Smooth muscle cell (in vitro differentiated cells): ENCODE data around the gene TMEM171. TPM values are rescaled to one million over a fixed set of nuclear protein-coding genes. Genes with fewer than 3 reads are reported as not detected.

Experiments used
- DNase-seq: peaks from one replicate; lab custom pipeline; 2025; ENCODE audit not compliant: unreplicated experiment; lab: John Stamatoyannopoulos, UW
- H2AFZ ChIP-seq: fragments of 200-600 bp; sonication (generic); 2 replicates; pipeline ENCODE4 v1.6.0; 2016; ENCODE audit warnings: antibody characterized with exemption, low read depth, mild to moderate bottlenecking
- H3F3A ChIP-seq: fragments of 200-600 bp; sonication (generic); 2 replicates; pipeline ENCODE4 v1.6.0; 2017; ENCODE audit warnings: antibody characterized with exemption, low read depth
- H3K27ac ChIP-seq: fragments of 200-600 bp; sonication (generic); 2 replicates; pipeline ENCODE4 v1.5.1; 2016; ENCODE audit warnings: low read depth, mild to moderate bottlenecking
- H3K27me3 ChIP-seq: fragments of 200-600 bp; sonication (generic); 2 replicates; pipeline ENCODE4 v1.6.1; 2016; ENCODE audit warnings: low read depth, mild to moderate bottlenecking
- H3K36me3 ChIP-seq: fragments of 200-600 bp; sonication (generic); 2 replicates; pipeline ENCODE4 v1.5.1; 2016; ENCODE audit warnings: low read depth
- H3K4me1 ChIP-seq: fragments of 200-600 bp; sonication (generic); 2 replicates; pipeline ENCODE4 v1.5.1; 2016; ENCODE audit warnings: low read depth
- H3K4me2 ChIP-seq: fragments of 200-600 bp; sonication (generic); 2 replicates; pipeline ENCODE4 v1.6.0; 2016; ENCODE audit warnings: mild to moderate bottlenecking
- H3K4me3 ChIP-seq: fragments of 200-600 bp; sonication (generic); 2 replicates; pipeline ENCODE4 v1.5.1; 2016; ENCODE audit warnings: mild to moderate bottlenecking
- H3K79me2 ChIP-seq: fragments of 200-600 bp; sonication (generic); 2 replicates; pipeline ENCODE4 v1.6.0; 2016; ENCODE audit warnings: low read depth, mild to moderate bottlenecking
- H3K9ac ChIP-seq: fragments of 200-600 bp; sonication (generic); 2 replicates; pipeline ENCODE4 v1.6.0; 2016; ENCODE audit warnings: low read depth
- H3K9me3 ChIP-seq: fragments of 200-600 bp; sonication (generic); replicated peaks from 2 replicates; pipeline ENCODE4 v1.5.1; 2016; ENCODE audit warnings: low read depth
- H4K20me1 ChIP-seq: fragments of 200-600 bp; sonication (generic); 2 replicates; pipeline ENCODE4 v1.6.0; 2016; ENCODE audit warnings: low read depth
- whole genome bisulfite sequencing: methylation state at CpG from one replicate; pipeline ENCODE4 v1.1.7; 2016; ENCODE audit warnings: low lambda C conversion rate; 5-methylcytosine and 5-hydroxymethylcytosine counted together
- polyA plus RNA-seq: library from polyadenylated mRNA; unstranded; fragments of >200 nt; fragmentation: Nextera tagmentation; extraction: Ambion mirVana; gene quantifications from 2 replicates; pipeline ENCODE4 v1.2.1, GENCODE V29; 2016
- total RNA-seq: library from RNA; depleted of rRNA; stranded (reverse); fragments of >200 nt; gene quantifications from 2 replicates; pipeline ENCODE4 v1.2.3, GENCODE V29; 2014
- TF ChIP-seq, protein P1 (sequence below): fragments of 200-600 bp; sonication (generic); IDR thresholded peaks from 2 replicates; pipeline ENCODE4 v1.5.1; 2017; ENCODE audit warnings: borderline replicate concordance, mild to moderate bottlenecking, antibody characterized with exemption; ENCODE audit not compliant: insufficient read depth, poor library complexity, severe bottlenecking

TMEM171 gene
- total and polyA plus RNA-seq, 2 experiments from 2014 or later, result 0.54 TPM; not detected in 1

DNA sequence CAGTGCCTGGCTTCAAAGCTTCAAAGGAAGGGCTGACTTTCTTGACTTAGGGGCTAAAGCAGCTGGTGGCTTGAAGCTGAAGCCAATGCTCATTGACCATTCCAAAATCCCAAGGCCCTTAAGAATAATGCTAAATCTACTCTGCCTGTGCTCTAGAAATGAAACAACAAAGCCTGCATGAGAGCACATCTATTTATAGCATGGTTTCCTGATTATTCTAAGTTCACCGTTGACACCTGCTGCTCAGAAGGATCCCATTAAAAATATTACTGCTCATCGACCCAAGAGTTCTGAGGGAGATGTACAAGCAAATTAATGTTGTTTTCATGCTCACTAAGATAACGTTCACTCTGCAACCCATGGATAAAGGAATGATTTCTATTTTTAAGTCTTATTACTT is 59.4 kb downstream of the TMEM171 start:
- H3K4me1 ChIP-seq, result no peaks in the 10 kb centered on the region
- no peak for DNase-seq
- no peaks in the 10 kb centered on the region for H3K36me3 ChIP-seq
- H3K4me3 ChIP-seq, result no peak overlapping the region
- H2AFZ ChIP-seq, result no peak overlapping the region
- no peak overlapping the region for H3K4me2 ChIP-seq
- 87% methylated on average over 3 of the region's 3 CpGs for WGBS
- no peaks in the 10 kb centered on the region for H3K79me2 ChIP-seq
- H3K9ac ChIP-seq, result no peak overlapping the region
- no peak overlapping the region for H3K27ac ChIP-seq
- no peaks in the 10 kb centered on the region for H3F3A ChIP-seq
- H3K27me3 ChIP-seq, result no peaks in the 10 kb centered on the region
- H3K9me3 ChIP-seq, result no peaks in the 10 kb centered on the region
- TF ChIP-seq, protein P1, sequence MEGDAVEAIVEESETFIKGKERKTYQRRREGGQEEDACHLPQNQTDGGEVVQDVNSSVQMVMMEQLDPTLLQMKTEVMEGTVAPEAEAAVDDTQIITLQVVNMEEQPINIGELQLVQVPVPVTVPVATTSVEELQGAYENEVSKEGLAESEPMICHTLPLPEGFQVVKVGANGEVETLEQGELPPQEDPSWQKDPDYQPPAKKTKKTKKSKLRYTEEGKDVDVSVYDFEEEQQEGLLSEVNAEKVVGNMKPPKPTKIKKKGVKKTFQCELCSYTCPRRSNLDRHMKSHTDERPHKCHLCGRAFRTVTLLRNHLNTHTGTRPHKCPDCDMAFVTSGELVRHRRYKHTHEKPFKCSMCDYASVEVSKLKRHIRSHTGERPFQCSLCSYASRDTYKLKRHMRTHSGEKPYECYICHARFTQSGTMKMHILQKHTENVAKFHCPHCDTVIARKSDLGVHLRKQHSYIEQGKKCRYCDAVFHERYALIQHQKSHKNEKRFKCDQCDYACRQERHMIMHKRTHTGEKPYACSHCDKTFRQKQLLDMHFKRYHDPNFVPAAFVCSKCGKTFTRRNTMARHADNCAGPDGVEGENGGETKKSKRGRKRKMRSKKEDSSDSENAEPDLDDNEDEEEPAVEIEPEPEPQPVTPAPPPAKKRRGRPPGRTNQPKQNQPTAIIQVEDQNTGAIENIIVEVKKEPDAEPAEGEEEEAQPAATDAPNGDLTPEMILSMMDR, result no peak
- no peaks in the 10 kb centered on the region for H4K20me1 ChIP-seq

- Histone ChIP-seq H3K4me2 (no peak overlapping the region), H3K36me3 (no peaks in the 10 kb centered on the region), H3K27ac (no peak overlapping the region), H3F3A (no peaks in the 10 kb centered on the region), H3K9ac (no peak overlapping the region), H3K4me3 (no peak overlapping the region), H4K20me1 (no peaks in the 10 kb centered on the region), H3K4me1 (no peaks in the 10 kb centered on the region), H2AFZ (no peak overlapping the region), H3K79me2 (no peaks in the 10 kb centered on the region), H3K27me3 (no peaks in the 10 kb centered on the region), H3K9me3 (no peaks in the 10 kb centered on the region)
- DNase-seq, result no peak
- TF ChIP-seq, protein P1, result no peak
Observed at GRCh38 chr5:73180566-73180965, 60.2 kb downstream of the TMEM171 start.

Other genes starting within 250 kb of the TMEM171 start
- 16.1 and 27.8 TPM in 2 replicates for gene FCHO2, start 164.5 kb upstream of the TMEM171 start, total RNA-seq
- 4.9 and 6.0 TPM in 2 replicates for gene FCHO2, start 164.5 kb upstream of the TMEM171 start, polyA plus RNA-seq
- not detected in 2 replicates for gene TMEM174, start 52.6 kb downstream of the TMEM171 start, total RNA-seq
- not detected in 2 replicates for gene TMEM174, start 52.6 kb downstream of the TMEM171 start, polyA plus RNA-seq